Kidney (tissue), 14 donors: ENCODE results near the gene SEC22C. TPM values are rescaled to one million over a fixed set of nuclear protein-coding genes. Genes with fewer than 3 reads are reported as not detected.

Source experiments
- DNase-seq, 5 donors: peaks; one replicate each; pipeline ENCODE4 v3.0.0-alpha.2; 2013 to 2020
- FAIRE-seq: peaks from 2 replicates; lab custom pipeline; 2012; peaks lifted over from hg19 to GRCh38; lab: Jason Lieb, UNC
- H3K27ac ChIP-seq, 2 donors: one replicate each; pipeline ENCODE4 v1.7.0; 2013; ENCODE audit warnings: low read depth in 2 of 2, low read length in 2 of 2, inconsistent platforms in 1 of 2
- H3K27me3 ChIP-seq: one replicate; pipeline ENCODE4 v1.7.1; 2013; ENCODE audit warnings: low read length, inconsistent platforms; ENCODE audit not compliant: control insufficient read depth, insufficient read depth
- H3K36me3 ChIP-seq, 3 donors: one replicate each; pipeline versions ENCODE4 v1.7.0 to v1.7.1; 2013; ENCODE audit warnings: low read length in 3 of 3, control low read depth in 1 of 3, inconsistent platforms in 1 of 3; ENCODE audit not compliant: insufficient read depth in 3 of 3, control insufficient read depth in 2 of 3
- H3K4me1 ChIP-seq, 3 donors: one replicate each; pipeline versions ENCODE4 v1.7.0 to v1.7.1; 2013; ENCODE audit warnings: low read length in 3 of 3, inconsistent platforms in 1 of 3, low read depth in 1 of 3; ENCODE audit not compliant: control insufficient read depth in 2 of 3, insufficient read depth in 2 of 3
- H3K4me3 ChIP-seq, 3 donors: one replicate each; pipeline versions ENCODE4 v1.7.0 to v1.8.1; 2013; ENCODE audit warnings: low read length in 3 of 3, control low read depth in 1 of 3, inconsistent platforms in 1 of 3
- H3K9ac ChIP-seq, 3 donors: one replicate each; pipeline versions ENCODE4 v1.7.0 to v1.7.1; 2013; ENCODE audit warnings: low read length in 3 of 3, control low read depth in 1 of 3, inconsistent platforms in 1 of 3
- H3K9me3 ChIP-seq, 3 donors: one replicate each; pipeline versions ENCODE4 v1.7.0 to v1.7.1; 2013; ENCODE audit warnings: low read length in 3 of 3, control low read depth in 1 of 3, inconsistent platforms in 1 of 3; ENCODE audit not compliant: control insufficient read depth in 2 of 3, insufficient read depth in 1 of 3
- CTCF ChIP-seq: IDR thresholded peaks from 3 replicates; pipeline ENCODE4 v1.5.1; 2012; ENCODE audit warnings: mild to moderate bottlenecking, moderate library complexity, borderline replicate concordance; ENCODE audit not compliant: insufficient read depth; ENCODE audit errors: extremely low read depth
- intact Hi-C: fragments of 100-400 bp; cut with DNase I; formaldehyde crosslinking; loops from one replicate; pipeline ENCODE4 v1.11.1; 2022
- polyA plus RNA-seq: library from polyadenylated mRNA; stranded (reverse); fragments of 350-450 nt; fragmentation: Illumina TruSeq; extraction: RNeasy Lipid Tissue Mini Kit (QIAGEN cat#74804); gene quantifications from one replicate; pipeline ENCODE4 v1.2.3, GENCODE V29; 2014; ENCODE audit warnings: low read depth, low replicate concordance; ENCODE audit not compliant: insufficient read depth
- total RNA-seq: library from RNA; stranded (reverse); fragmentation: NEBNext Ultra II Directional; extraction: Animal tissue kit (Norgen Biotek cat#: 25700); gene quantifications from one replicate; pipeline ENCODE4 v1.2.1, GENCODE V29; 2021
- donor health status: control.
- donor health status: control.
- donor health status: control.
- donor health status: control.
- donor health status: control.
- donor health status: DM: yes; HTN: yes; CAD: no.
- donor health status: Normal renal cell carcinoma (clear cell type).

The SEC22C gene
- total and polyA plus RNA-seq, 2 donors from 2014 or later, result 32.8 to 43.6 TPM

GRCh38 chr3:42515976-42516375 lies 65.8 kb downstream of the SEC22C start:
- no peaks in the 10 kb centered on the region for H3K9me3 ChIP-seq
- no peaks in the 10 kb centered on the region for H3K4me1 ChIP-seq
- H3K36me3 ChIP-seq, result no peaks in the 10 kb centered on the region
- no peak overlapping the region for H3K9ac ChIP-seq
- FAIRE-seq, result no peak
- no peaks in the 10 kb centered on the region for H3K27me3 ChIP-seq
- no peak overlapping the region for H3K27ac ChIP-seq
- peak in 1 of 5 donors; percentile 16 for DNase-seq
- H3K4me3 ChIP-seq, result no peak overlapping the region
- no peak for TF ChIP-seq CTCF
- intact Hi-C loops, result no loop called here

- no peaks in the 10 kb centered on the region for H3K27me3 ChIP-seq
- no peak overlapping the region for H3K9ac ChIP-seq
- no peak overlapping the region for H3K27ac ChIP-seq
- H3K4me3 ChIP-seq, result no peak overlapping the region
- DNase-seq, result no peak
- intact Hi-C loops, result no loop called here
- no peak for TF ChIP-seq CTCF
- no peak for FAIRE-seq
- no peaks in the 10 kb centered on the region for H3K9me3 ChIP-seq
- H3K4me1 ChIP-seq, result no peaks in the 10 kb centered on the region
- H3K36me3 ChIP-seq, result no peaks in the 10 kb centered on the region
Measured at GRCh38 chr3:42515391-42515916, 66.3 kb downstream of the SEC22C start.

DNA sequence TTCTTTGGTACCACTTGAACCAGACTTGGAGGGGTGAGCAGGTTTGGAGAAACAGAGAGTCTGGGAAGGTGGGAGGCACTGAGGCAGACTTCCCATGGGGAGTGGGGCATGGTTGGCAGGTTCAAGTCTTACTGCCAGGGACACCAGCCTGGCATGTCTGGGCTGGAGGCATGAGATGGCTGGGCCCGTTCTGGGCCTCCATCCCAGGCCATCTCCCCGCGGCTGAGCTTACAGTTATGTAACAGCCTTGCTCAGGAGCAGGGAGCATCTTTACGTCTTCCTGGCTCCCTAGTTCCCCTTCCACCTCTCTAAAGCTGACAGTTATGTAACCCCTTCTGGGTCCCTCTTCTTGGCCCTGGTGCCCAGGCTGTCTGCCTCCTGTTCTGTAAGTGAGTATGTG lies 66.9 kb downstream of the SEC22C start:
- no peak for TF ChIP-seq CTCF
- Histone ChIP-seq H3K4me3 (no peak overlapping the region), H3K9me3 (no peaks in the 10 kb centered on the region)

DNA sequence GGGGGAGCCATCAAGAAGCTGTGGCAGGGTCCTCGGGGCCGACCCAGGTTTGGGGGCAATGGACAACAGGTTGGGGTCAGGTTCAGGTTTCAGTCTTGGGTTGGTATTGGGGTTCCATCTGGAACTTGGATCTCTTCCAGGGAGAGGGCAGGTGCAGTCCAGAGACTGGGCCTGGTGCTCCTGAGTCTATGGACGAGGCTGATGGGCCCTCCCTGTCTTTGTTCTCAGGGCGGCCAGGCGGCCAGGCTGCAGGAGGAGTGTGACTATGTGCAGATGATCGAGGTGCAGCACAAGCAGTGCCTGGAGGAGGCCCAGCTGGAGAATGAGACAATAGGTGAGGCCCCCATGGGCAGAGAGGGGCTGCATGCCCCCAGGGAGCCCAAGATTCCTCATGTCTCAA lies 68.2 kb downstream of the SEC22C start:
- intact Hi-C loops, result no loop called here
- no peak for FAIRE-seq
- Histone ChIP-seq H3K27me3 (no peaks in the 10 kb centered on the region), H3K36me3 (no peaks in the 10 kb centered on the region), H3K4me3 (no peak overlapping the region), H3K27ac (no peak overlapping the region), H3K9me3 (no peaks in the 10 kb centered on the region), H3K4me1 (no peaks in the 10 kb centered on the region), H3K9ac (no peak overlapping the region)
- TF ChIP-seq CTCF, result no peak
- DNase-seq, result peak in 1 of 5 donors; percentile 60

More for the DNA sequence above, 66.9 kb downstream of the SEC22C start:
- no peak overlapping the region for H3K27ac ChIP-seq
- FAIRE-seq, result no peak
- no peaks in the 10 kb centered on the region for H3K36me3 ChIP-seq
- no peak overlapping the region for H3K9ac ChIP-seq
- no peaks in the 10 kb centered on the region for H3K4me1 ChIP-seq
- no peaks in the 10 kb centered on the region for H3K27me3 ChIP-seq
- intact Hi-C loops, result no loop called here
- no peak for DNase-seq
